ENCODE data around the gene MRPL53. TPM values are rescaled to one million over a fixed set of nuclear protein-coding genes. Genes with fewer than 3 reads are reported as not detected.
"Not testable (repeated sequence)": the region's sequence is repeated elsewhere in the genome, so short reads cannot be mapped to it uniquely, and the experiment has no call there.

Gene MRPL53
- total and polyA plus RNA-seq, 10 donors = 13.0 to 86.7 (median 67.3) TPM

DNA sequence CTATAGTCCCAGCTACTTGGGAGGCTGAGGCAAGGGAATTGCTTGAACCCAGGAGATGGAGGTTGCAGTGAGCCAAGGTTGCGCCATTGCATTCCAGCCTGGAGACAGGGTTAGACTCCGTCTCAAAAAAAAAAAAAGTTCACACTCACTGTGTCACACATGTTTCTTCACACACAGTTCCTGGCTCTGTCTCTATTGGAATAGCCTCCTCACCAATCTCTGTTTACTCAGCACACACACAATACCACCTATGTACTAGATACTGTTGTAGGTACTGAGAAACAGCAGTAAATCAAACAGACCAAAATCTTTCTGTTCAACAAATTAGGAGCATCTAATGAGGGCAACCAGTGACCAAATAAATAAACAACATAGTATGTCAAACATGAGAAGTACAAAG, 13.7 kb upstream of the MRPL53 start:
- Histone ChIP-seq H3K27ac (no peak overlapping the region), H3K4me3 (no peak overlapping the region), H3K4me1 (peaks cover 22 to 41% (median 26%) of the 10 kb centered on the region in 6 donors), H3K9me3 (no peaks in the 10 kb centered on the region), H3K36me3 (peaks cover 0 to 72% (median 33%) of the 10 kb centered on the region in 6 donors), H3K27me3 (replicated peaks in 1 of 7) (no peaks in the 10 kb centered on the region)
- WGBS, 5 donors = 91 to 100% (median 92%) methylated on average over 2 of the region's 2 CpGs
- no peak for DNase-seq
- intact Hi-C loops (cut with DNase I; ENCODE audit: low total_unique reads) = no loop called here
- TF ChIP-seq POLR2AphosphoS5 (IDR thresholded peaks at IDR 0.05) (no peak), POLR2A (IDR thresholded peaks at IDR 0.05) (no peak)
- TF ChIP-seq, protein P1, sequence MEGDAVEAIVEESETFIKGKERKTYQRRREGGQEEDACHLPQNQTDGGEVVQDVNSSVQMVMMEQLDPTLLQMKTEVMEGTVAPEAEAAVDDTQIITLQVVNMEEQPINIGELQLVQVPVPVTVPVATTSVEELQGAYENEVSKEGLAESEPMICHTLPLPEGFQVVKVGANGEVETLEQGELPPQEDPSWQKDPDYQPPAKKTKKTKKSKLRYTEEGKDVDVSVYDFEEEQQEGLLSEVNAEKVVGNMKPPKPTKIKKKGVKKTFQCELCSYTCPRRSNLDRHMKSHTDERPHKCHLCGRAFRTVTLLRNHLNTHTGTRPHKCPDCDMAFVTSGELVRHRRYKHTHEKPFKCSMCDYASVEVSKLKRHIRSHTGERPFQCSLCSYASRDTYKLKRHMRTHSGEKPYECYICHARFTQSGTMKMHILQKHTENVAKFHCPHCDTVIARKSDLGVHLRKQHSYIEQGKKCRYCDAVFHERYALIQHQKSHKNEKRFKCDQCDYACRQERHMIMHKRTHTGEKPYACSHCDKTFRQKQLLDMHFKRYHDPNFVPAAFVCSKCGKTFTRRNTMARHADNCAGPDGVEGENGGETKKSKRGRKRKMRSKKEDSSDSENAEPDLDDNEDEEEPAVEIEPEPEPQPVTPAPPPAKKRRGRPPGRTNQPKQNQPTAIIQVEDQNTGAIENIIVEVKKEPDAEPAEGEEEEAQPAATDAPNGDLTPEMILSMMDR (IDR thresholded peaks at IDR 0.05 in 8 of 11, conservative IDR thresholded peaks at IDR 0.05 in 3 of 11) = no peak

DNA sequence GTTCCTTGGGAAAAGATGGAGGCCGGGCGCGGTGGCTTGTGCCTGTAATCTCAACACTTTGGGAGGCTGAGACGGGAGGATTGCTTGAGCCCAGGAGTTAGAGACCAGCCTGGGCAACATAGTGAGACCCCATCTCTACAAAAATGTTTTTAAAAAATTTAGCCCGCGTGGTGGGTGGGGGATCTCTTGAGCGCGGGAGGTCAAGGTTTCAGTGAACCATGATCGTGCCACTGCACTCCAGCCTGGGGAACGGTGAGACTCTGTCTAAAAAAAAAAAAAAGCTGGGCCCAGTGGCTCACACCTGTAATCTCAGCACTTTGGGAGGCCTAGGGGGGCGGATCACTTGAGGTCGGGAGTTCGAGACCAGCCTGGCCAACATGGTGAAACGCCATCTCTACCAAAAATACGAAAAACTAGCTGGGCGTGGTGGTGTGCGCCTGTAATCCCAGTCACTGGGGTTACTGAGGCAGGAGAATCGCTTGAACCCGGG, 11.2 kb upstream of the MRPL53 start:
- peak; percentile 75 for DNase-seq
- 73 to 90% (median 84%) methylated on average over 19 of the region's 19 CpGs for WGBS, 5 donors
- H3K36me3 ChIP-seq = peaks cover 0 to 71% (median 30%) of the 10 kb centered on the region in 6 donors
- H3K27ac ChIP-seq = peak overlapping the region in 7 of 8 donors; percentile 85 to 97 (median 93)
- peak overlapping the region; percentile 72 to 96 (median 88) for H3K4me3 ChIP-seq
- intact Hi-C loops (cut with DNase I; ENCODE audit: low total_unique reads) = loop anchor here (5.0 kb wide), 1 partner anchor 104 kb away; no protein-coding TSS in a partner anchor
- peaks cover 33 to 64% (median 40%) of the 10 kb centered on the region in 6 donors for H3K4me1 ChIP-seq
- H3K27me3 ChIP-seq (replicated peaks in 1 of 7); H3K9me3 ChIP-seq: not testable (repeated sequence)

DNA sequence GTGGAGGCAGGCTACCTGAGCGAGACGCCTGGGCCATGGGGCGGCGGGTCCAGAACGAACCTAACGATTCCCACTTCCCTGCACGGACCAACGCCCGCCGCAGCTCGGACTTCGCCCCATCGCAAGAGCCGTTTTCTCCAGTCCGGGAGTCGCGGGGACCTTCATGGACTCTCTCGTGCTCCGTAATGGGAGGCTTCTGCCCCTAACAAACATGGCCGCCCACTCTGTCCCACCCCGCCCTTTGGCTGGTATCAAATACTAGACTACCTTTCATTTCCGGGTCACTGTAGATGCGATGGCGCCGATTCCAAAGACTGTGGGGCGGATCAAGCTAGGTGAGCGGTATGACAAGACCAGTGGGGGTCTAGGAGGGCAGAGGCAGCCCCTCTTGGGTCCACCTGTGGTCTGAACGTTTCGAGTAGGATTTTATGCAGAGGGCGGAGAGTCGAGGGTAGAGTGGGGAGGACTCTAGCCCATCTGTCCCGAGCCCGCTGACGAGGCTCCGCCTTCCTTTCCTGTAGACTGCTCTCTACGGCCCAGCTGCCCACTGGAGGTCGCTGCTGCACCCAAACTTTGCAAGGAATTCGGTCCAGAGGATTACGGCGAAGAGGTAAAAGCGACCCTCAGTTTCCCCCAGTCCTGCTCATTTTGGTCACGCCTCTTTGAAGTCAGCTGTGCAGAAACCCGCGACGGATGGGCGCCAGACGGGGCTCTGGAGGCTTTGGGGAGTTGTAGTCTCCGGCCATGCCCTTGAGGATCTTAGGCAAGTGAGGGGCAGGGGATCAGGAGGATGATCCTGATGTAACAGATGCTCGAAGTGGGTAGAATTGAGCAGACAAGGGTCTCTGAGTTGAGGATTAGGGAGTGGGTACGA, 10.6 kb upstream of the MRPL53 start, which contains the start of the genes CCDC142 and TTC31:
CCDC142 (minus strand) TSS at position 198 of the 874 bp plus-strand sequence; CDS start at position 37, 161 bp downstream.
TTC31 (plus strand) TSS at position 281 of the 874 bp plus-strand sequence; CDS start at position 296, 15 bp downstream.
- intact Hi-C loops (cut with DNase I; ENCODE audit: low total_unique reads) = loop anchor here (5.0 kb wide), 1 partner anchor 104 kb away; no protein-coding TSS in a partner anchor
- Histone ChIP-seq H3K36me3 (peaks cover 0 to 69% (median 27%) of the 10 kb centered on the region in 6 donors), H3K9me3 (no peaks in the 10 kb centered on the region), H3K4me1 (peaks cover 33 to 64% (median 40%) of the 10 kb centered on the region in 6 donors), H3K27me3 (replicated peaks in 1 of 7) (no peaks in the 10 kb centered on the region), H3K27ac (peak within 1 kb of the TSS; percentile 85 to 97 (median 94)), H3K4me3 (peak within 1 kb of the TSS; percentile 72 to 96 (median 88))
- WGBS, 5 donors = 1 to 3% (median 1%) methylated on average over 23 to 50 of the region's 50 CpGs
- TF ChIP-seq POLR2A (IDR thresholded peaks at IDR 0.05) (peak in 1 of 3 donors; percentile 55), POLR2AphosphoS5 (IDR thresholded peaks at IDR 0.05) (peak; percentile 82 to 93 (median 85))
- TF ChIP-seq, protein P1 (IDR thresholded peaks at IDR 0.05 in 8 of 11, conservative IDR thresholded peaks at IDR 0.05 in 3 of 11) = peak; percentile 83 to 98 (median 94)
- peak; percentile 98 for DNase-seq

DNA sequence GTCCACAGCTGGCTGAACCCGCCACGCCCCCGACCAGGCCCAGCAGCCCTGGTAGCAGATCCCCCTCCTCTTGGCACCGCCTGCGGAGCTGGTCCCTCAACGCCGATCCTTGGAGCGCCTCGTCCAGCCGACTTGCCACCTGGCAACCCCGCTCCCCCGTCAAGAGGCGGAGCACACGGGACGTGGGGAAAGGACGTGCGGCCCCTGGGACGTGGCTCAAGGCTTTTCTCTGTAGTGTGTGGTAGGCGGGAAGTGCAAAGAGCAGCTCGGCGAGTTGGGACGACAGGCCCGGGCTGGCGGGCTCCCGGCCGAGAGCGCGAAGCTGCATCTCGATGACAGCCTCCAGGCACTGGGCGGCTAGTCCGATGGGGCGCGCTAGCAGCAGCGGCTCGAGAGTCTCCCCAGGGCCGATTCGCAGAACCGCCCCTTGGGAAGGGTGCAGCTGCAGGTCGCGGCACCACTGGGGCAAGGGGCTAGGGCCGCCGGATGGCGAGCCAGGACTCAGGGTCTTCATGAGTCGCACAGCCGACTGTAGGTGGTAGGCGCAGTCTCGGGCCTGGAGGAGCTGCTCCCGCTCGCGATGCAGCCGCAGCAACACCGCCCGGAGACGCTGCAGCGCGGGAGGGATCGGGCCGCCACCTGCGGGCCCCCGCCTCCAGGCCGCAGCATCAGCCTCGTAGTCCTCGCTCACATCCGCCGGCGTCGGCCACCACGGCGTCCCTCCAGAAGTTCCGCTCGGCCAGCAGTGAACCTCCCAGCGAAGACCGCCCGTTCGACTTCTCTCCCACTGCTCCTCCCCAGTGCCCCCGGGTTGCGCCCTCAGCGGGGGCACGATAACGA, 9.7 kb upstream of the MRPL53 start:
- 0 to 7% (median 2%) methylated on average over 31 to 80 of the region's 80 CpGs for whole genome bisulfite sequencing, 5 donors
- Histone ChIP-seq H3K4me3 (peak overlapping the region; percentile 72 to 96 (median 88)), H3K36me3 (peaks cover 0 to 69% (median 27%) of the 10 kb centered on the region in 6 donors), H3K4me1 (peaks cover 33 to 68% (median 40%) of the 10 kb centered on the region in 6 donors), H3K27ac (peak overlapping the region; percentile 85 to 97 (median 94)), H3K9me3 (no peaks in the 10 kb centered on the region), H3K27me3 (replicated peaks in 1 of 7) (no peaks in the 10 kb centered on the region)
- TF ChIP-seq POLR2A (IDR thresholded peaks at IDR 0.05) (no peak), POLR2AphosphoS5 (IDR thresholded peaks at IDR 0.05) (no peak)
- TF ChIP-seq, protein P1 (IDR thresholded peaks at IDR 0.05 in 8 of 11, conservative IDR thresholded peaks at IDR 0.05 in 3 of 11) = no peak
- intact Hi-C loops (cut with DNase I; ENCODE audit: low total_unique reads) = loop anchor here (5.0 kb wide), 1 partner anchor 105 kb away; no protein-coding TSS in a partner anchor
- peak; percentile 92 for DNase-seq

All from spleen (tissue), 11 donors.